Superior temporal gyrus (tissue), 1 donor: ENCODE results near the gene HEG1.
"Not testable (repeated sequence)": the region's sequence is repeated elsewhere in the genome, so short reads cannot be mapped to it uniquely, and the experiment has no call there.

Experiments used
- DNase-seq: peaks from one replicate; pipeline ENCODE4 v3.0.0-alpha.2; 2016; ENCODE audit errors: extremely low spot score

The HEG1 gene

DNA sequence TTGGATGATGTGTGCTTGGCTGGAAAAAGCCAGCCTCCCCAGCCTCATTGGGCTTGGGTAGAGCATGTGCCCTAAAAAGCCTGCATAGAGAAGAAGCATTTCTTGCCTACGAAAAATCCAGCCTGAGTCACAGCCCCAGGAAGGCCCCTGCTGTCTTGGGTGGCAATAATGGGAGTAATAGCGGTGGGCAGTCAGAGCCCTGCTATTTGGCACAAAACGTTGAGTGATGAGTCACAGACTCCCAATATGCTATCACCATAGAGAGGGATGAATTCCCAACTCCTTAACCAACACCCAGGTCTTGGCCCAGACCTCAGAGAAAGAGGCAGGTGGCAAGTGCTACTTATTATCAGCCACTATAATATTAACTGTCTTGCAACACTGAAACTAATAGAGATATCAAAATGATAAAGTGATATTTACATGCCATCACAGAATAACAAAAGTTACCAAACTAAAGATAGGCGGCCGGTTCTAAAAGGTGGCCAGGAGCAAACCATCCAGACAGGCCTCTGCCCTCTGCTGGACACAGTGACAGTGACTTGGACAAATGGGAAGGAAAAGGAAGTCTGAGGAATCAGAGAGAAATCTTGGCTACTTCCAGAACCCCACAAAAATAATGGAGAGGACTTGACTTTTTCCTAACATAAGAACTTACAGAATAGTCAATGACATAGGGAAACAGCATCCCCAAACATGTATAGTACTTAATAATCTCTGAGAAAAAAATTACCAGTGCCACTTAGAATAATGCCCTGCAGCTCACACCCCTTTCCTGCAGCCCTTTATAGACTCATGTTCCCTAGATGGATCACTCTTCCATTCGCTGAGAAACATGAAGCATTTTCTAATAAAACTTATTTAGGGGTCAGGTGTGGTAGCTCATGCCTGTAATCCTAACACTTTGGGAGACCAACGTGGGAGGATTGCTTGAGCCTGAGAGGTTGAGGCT is 69.3 kb downstream of the HEG1 start:
- DNase-seq: no peak

GRCh38 chr3:124985349-124985748 is 70.4 kb downstream of the HEG1 start:
- no peak for DNase-seq

GRCh38 chr3:124984754-124985153 is 71.0 kb downstream of the HEG1 start:
- DNase-seq: no peak

- DNase-seq: no peak
Observed at GRCh38 chr3:124982855-124983254, 72.9 kb downstream of the HEG1 start.

DNA sequence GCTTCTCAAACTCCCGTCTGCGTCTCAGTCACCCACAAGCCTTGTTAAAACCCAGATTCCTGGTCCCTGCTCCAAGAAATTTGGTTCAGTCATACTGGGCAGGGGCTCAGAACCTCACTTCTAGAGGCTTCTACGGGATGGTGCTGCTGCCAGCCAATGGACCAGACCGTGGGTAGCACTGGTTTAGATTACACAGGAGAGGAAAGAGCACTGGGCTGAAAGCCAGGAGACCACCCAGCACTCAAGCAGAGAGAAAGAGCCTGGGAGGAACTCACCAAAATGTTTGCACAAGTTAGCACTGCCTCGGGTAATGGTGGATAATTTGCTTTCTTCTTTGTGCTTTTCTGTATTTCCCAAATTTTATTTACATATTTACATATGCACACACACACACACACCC is 74.3 kb downstream of the HEG1 start:
- DNase-seq: no peak

DNA sequence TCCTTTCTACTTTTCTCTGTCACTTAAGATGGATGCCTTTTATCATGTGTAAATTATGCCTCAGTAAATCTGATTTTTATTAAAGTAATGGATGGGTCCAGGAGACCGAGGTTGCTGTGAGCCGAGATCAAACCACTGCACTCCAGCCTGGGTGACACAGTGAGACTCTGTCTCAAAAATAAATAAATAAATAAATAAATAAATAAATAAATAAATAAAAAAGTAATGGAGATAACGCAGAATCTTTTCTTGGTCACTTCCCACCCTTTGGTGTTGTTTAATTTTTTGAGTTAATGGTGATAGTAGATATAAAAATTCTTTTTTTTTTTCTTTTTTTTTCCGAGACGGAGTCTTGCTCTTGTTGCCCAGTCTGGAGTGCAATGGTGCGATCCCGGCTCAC is 77.2 kb downstream of the HEG1 start:
- no peak for DNase-seq

DNA sequence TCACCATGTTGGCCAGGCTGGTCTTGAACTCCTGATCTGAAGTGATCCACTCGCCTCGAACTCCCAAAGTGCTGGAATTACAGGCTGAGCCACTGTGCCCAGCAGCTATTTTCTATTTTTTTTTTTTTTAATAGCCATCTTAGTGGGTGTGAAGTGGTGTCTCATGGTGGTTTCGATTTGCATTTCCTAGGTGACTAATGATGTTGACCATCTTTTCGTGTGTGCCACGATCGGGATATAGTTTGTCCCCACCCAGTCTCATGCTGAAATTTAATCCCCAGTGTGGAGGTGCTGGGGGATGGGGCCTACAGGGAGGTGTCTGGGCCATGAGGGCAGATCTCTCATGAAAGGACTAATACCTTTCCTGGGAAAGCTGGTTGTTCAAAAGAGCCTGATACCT is 79.4 kb downstream of the HEG1 start:
- no peak for DNase-seq

DNA sequence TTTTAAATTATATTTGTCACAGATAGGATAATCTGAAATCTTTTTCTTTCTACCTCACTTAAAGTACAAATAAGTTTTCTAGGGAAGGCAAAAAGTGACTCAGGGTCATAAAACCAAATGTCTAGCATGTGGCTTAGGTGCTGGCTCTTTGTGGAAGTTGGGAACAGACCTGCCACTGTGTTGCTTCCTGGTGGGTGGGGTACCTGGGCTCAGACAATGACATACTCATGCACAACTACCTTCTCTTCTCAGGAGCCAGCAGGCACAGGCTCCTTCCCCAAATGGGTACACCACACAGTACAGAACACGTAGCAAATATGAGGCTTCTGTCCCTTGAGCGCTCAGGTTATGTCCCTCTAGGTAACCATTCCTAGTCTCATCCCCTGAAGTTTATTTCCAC is 81.1 kb downstream of the HEG1 start:
- DNase-seq: no peak

DNA sequence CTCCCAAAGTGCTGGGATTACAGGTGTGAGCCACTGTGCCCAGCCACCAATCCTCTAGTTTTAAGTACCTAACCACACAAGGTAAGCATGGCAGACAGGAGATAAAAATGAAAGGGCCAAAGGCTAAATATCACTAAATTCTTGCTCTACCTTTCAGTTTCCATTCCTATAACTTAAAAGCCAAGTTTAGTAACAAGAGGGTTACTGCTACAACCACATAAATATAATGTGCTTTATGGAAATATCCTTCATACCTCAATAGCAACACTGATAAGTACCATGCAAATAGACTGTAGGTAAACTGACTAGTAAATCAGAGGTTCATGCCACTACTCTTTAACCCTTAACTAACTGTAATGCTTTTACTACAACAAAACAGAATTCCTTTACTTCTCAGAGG is 82.5 kb downstream of the HEG1 start:
- DNase-seq: no peak

DNA sequence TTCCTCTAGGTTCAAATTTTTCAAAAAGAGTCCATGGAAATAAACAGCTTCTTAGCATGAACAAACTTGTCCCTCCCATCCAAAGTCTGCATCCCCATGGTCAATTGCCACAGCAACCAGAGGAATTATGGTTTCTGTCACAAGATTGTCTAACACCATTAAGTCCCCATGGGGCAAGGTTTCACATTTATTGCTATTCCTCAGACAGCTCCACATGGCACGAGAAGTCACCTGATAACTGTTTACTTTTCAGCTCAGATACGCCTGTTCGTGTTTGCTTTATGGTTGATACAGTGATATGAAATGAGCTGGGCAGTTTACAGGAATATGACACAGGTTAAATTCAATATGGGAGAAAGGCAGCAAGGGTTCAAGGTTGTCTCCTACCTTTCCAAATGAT is 83.3 kb downstream of the HEG1 start:
- DNase-seq: no peak

- DNase-seq: peak; percentile 46
Observed at GRCh38 chr3:124969963-124970722, 85.7 kb downstream of the HEG1 start.

- no peak for DNase-seq
Observed at GRCh38 chr3:124969190-124969589, 86.6 kb downstream of the HEG1 start.

DNA sequence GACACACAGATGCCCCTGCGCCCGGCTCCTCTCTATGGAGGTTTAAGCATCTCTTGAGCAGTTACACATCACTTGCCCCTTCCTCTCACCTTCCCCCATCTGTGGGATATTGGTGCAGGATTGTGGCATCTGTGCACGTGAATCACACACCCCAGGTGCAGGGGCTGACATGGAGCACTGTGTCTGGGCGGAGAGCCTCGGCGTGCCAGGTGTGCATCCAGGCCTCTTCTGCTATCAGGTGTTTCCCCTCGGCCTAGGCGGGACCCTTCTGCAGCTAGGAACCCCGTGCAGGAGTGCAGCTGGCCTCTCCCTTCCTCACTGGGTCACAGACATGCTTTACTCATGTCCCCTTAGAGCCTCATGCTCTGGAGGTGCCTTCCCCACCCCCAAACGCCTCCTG is 87.8 kb downstream of the HEG1 start:
- DNase-seq: no peak

DNA sequence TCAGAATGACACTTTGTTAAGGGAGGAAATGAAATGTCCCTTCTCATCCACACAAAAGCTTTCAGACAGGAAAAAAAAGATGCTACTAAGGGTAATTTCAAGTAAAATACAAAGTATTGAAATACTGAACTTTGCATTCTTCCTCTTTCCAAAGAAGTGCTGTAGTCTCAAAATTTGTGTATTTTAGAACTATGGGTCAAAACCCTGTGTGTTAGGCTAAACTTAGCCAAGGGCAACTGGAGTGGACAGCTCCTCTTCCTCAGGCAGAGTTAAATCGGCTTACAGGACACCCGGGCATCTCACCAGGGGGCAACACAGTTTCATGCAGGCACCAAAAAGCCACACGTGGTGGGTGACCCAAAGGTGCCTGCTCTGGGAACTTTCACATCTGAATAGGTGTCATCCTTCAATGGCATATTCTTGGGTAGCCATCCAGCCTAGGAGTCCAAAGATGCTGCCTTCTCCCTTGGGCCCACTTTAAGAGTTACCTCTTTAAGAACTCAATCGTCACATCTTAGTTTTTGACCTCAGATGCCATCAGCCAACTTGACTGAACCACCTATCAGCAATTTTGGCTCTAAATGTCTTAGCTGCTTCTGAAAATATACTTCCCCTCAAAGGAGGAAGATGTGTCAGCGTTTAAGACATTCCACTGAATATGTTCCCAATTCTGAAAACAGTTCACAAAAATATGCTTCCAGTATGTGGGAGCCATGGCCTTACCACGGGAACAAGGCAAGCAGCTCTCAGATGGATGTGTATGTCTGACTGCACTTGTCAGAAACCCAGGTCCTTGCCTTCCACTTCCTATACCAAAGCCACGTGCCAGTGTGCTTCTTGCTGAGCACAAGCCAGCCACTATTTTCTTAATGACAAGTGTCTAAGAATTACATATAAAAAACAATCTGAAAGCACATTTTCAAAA is 89.0 kb downstream of the HEG1 start:
- no peak for DNase-seq

- no peak for DNase-seq
Observed at GRCh38 chr3:124965413-124965812, 90.4 kb downstream of the HEG1 start.

DNA sequence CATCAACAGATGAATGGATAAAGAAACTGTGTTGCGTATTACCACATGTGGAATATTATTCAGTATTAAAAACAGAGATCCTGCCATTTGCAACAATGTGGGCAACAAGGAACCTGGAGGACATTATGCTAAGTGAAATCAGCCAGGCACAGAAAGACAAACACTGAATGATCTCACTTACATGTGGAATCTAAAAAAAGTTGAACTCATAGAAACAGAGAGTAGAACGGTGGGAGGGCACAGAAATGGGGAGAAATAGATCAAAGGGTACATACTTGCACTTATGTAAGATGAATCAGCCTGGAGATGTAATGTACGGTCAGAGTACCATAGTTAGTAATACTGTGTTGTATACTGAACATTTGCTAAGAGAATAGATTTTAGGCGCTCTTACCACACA is 91.4 kb downstream of the HEG1 start:
- no peak for DNase-seq

DNA sequence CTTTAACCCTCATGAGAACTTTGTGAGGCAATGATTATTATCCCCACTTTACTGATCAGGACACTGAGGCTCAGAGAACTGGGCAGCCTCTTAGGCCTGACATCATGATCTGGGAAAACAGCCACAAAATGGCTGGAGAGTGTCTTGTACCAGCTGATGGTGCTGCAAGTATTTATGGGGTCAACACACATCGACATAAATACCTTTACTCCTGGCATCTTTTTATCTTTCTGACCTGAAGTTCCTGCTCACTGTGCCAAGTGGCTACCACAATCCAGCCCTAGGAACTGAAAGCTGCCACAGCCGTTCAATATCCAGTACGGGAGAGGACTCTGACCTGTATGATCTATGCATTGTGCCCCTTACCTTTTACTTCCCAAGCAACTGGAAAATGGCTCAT is 92.0 kb downstream of the HEG1 start:
- DNase-seq: no peak

DNA sequence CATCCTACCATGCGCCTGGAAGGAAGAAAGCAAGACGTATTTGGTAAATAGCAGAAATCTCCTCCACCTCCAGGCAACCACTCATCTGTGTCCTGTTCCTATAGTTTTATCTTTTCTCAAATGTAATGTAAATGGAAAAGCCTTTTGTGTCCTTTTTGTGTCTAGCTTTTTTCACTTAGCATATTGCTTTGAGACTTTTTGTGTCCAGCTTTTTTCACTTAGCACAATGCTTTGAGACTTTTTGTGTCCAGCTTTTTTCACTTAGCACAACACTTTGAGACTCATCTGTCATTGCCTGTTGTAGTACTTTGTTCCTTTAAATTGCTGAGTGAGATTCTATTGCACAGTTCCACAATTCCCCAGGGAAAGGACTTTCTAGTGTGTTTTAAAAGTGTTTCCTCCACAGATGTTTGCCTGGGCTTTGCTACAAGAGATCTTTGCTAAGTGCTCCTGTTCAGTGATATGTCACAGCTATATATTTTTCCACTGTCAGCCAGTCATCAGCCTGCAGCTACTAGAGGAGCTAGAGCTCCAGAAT is 93.3 kb downstream of the HEG1 start:
- no peak for DNase-seq

DNA sequence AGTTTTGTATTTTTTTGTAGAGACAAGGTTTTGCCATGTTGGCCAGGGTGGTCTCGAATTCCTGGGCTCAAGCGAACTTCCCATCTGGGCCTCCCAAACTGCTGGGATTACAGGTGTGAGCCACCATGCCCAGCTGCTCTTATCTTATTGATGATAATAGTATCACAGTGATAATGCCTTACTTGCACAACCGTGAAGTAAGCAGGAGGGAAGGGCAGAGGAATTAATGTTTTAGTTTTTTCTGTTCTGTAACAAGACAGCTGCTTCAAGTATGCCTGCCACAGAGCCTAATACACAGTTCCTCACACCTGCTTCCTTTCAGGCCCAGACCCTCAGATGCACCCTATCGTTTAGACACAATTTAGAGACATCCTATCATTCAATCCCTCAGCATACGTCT is 95.1 kb downstream of the HEG1 start:
- DNase-seq: no peak

- no peak for DNase-seq
Observed at GRCh38 chr3:124960105-124960504, 95.7 kb downstream of the HEG1 start.

GRCh38 chr3:124957951-124958350 is 97.8 kb downstream of the HEG1 start:
- not testable (repeated sequence) for DNase-seq
